LNCAP (cell line): Measurements from ENCODE around the gene ZNF408.

Source experiments
- TF ChIP-seq, protein P1 (sequence below): fragments of 450-650 bp; IDR thresholded peaks from 2 replicates; pipeline ENCODE4 v1.5.1; 2017; ENCODE audit warnings: mild to moderate bottlenecking

The ZNF408 gene

DNA sequence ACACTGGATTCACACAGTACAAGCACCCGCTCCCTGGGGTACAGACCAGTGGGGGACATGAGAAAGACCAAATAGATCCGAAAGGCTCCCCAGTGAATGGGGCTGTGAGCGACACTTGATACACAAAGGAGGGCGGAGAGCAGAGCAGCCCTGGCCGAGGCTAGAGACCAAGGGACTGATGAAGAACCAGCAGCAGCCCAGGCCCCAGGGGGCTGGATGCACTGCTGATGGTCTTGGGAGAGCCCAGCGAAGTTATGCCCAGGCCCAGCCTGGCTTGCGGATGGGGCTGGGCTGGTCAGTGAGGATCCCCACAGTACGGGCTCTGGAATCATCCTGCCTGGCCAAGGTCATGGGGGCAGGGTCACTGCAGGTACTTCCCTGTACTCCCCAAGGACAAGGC lies 23.7 kb upstream of the ZNF408 start:
- TF ChIP-seq, protein P1, sequence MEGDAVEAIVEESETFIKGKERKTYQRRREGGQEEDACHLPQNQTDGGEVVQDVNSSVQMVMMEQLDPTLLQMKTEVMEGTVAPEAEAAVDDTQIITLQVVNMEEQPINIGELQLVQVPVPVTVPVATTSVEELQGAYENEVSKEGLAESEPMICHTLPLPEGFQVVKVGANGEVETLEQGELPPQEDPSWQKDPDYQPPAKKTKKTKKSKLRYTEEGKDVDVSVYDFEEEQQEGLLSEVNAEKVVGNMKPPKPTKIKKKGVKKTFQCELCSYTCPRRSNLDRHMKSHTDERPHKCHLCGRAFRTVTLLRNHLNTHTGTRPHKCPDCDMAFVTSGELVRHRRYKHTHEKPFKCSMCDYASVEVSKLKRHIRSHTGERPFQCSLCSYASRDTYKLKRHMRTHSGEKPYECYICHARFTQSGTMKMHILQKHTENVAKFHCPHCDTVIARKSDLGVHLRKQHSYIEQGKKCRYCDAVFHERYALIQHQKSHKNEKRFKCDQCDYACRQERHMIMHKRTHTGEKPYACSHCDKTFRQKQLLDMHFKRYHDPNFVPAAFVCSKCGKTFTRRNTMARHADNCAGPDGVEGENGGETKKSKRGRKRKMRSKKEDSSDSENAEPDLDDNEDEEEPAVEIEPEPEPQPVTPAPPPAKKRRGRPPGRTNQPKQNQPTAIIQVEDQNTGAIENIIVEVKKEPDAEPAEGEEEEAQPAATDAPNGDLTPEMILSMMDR = no peak

DNA sequence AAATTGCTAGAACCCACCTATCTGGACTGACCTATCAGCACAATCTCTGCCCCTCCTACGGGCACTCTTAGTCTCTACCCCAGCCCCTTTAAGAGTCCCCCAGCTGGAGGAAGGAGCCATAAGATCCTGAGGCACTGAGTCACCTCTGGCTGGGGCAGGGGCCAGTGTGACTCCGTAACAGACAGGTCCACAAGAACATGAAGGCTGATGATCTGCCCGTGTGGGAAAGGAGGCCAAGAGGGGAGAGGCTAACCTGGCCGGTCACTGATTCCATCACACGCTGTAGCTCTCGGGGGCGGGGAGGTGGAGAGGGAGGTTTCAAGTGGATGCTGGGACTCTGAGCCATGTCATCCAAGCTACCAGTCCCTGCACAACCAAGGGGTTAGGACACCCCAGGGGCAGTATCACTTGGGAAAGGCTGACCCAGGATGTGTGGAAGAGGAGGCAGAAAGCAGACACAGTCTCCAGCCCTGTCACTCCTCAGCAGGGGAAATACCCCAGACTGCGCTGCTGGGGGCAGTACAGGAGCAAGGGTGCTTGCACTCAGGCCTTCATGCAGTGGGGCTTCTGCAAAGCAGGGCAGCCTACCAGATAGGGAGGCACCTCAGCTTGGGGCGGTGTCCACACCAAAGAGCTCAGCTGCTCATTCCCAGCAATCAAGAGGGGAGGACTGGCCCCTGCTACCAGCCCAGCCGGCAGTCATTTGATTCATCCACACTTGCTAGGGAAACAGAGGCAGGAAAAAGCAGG lies 22.7 kb upstream of the ZNF408 start:
- TF ChIP-seq, protein P1 = no peak

DNA sequence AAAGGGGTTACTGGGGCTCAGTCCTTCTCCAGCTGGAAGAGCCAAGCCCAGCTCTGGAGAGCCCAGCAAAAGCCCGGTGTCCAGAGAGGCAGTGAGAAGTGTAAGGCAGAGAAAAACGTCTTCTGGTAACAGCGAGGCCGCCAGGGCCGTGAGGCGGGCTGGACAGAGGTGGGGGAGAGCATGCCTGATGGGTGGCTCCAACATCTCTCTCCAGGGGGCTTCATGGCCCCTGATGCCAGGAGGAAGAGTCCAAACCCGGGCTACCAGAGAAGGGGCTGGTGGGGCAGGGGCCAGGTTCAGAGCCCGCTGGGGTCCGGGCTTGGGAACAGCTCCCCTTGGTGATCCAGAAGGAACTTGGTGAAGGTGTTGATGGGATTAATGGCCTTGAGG lies 22.1 kb upstream of the ZNF408 start:
- TF ChIP-seq, protein P1 = no peak

DNA sequence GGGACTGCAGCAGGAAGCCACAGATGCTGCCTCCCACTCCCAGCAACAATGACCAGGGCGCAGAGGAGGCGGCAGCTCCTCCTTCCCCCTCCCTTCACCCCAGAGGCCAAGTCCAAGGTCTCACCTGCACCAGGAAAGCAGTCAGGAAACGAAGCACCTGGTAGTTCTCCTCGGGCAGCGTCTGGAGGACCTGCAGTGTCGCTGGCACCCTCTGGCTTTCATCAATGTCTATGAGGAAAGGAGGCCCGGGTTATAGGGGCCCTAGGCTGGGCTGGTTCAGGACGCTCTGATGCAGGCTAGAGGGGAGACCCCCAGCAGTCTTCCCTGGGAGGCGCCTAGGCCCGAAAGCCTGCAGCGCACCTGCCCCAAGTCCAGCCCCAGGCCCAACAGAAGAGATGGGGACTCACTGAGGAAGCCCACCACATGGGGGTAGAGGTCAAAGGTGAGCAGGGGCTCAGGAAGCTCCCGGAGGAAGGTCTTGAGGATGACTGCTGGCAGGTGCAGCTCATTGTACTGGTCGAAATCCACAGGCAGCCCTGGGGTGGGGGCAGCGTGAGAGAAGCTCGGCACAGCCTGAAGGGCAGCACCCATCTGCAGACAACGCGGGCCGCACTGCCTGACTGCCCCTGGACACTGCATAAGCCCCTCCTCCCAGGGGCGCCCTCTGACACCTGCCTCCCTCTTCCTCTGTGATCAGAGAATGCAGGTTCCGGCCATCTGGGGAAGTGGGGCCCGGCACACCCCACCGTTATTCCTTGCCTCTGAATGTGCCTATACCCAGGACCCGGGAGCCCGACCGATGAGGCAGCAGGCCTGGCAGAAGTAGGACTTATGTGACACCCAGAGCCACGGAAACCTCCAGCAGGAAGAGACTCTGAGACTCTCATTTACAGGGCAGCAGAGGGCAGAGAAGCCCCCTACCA lies 21.3 kb upstream of the ZNF408 start:
- TF ChIP-seq, protein P1 = no peak

DNA sequence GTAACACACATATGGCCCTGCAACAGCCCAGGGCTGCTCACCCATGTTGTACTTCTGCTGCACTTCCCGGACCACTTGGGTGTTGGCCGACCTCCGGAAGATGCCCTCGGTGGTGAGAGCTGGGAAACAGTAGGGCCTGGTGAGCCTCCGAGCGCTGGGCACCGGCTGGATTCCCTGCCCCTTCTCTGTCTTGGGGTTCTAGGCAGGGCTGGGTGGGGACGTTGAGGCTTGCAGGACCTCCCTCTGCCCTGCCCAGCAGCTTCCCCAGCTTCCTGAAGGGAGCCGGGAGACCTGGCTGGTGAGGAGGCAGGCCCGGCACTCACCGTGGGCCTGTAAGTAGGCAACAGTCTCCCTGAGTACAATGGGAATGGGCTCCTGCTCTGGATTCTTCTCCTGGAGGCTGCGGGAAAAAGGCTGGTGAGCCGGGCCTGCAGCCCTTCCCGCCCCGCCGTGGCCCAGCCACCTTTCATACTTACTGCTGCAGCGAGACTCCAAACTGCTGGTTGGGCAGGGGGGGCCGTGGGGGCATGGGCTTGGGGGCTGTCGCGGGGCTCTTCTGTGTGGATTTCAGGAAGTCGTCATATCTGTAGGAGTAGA lies 20.6 kb upstream of the ZNF408 start:
- TF ChIP-seq, protein P1 = no peak

DNA sequence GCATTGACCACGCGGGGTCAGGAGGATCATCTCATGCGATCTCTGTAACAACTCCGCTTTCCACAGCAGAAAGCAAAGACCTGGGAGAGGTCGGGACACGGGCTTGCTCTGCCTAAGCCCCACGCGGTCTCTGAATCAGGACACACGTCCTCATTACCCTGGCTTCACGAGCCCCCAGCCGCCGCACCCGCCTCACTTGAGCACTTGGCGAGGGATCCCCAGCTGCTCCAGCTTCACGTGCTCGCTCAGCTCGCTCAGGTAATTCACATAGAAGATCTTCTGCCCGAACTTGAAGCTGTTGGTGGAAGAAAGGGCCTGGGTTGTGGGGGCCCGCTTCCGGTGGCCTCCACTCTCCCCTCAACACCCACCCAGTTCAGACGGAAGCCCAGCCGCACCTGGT lies 20.0 kb upstream of the ZNF408 start:
- TF ChIP-seq, protein P1 = no peak

DNA sequence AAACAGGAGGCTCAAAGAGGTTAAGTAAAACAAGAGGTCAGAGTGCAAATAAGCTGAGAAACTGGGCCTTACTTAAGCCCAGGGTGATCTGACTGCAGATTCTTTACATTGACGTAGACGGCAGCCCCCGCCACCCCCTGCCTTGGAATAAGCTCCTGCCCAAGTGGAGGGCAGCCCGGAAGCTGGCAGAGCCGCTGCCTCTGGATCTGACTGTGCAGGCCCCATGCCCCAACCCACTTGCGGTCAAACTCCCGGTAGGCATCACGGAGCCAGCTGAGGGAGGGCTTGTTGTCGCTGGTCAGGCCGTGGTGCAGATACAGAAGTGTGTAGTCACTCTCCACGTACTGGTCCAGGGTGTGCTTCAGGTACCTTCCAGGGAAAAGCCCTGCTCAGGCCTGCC lies 19.0 kb upstream of the ZNF408 start:
- TF ChIP-seq, protein P1 = no peak
